Osteocyte (in vitro differentiated cells): ENCODE results near the gene SNX11. TPM values are rescaled to one million over a fixed set of nuclear protein-coding genes. Genes with fewer than 3 reads are reported as not detected.

Experiments used
- DNase-seq: peaks from one replicate; pipeline ENCODE4 v3.0.0; 2021; ENCODE audit warnings: mixed read lengths; ENCODE audit not compliant: unreplicated experiment; ENCODE audit errors: extremely low spot score
- H3K27ac Mint-ChIP-seq: one replicate; pipeline ENCODE4 v1.8.0; 2021; ENCODE audit warnings: mild to moderate bottlenecking, mixed read lengths; ENCODE audit not compliant: unreplicated experiment
- H3K27me3 Mint-ChIP-seq: one replicate; pipeline ENCODE4 v1.8.0; 2021; ENCODE audit warnings: mixed read lengths; ENCODE audit not compliant: unreplicated experiment
- H3K36me3 Mint-ChIP-seq: one replicate; pipeline ENCODE4 v1.8.0; 2021; ENCODE audit warnings: mixed read lengths; ENCODE audit not compliant: unreplicated experiment
- H3K4me1 Mint-ChIP-seq: one replicate; pipeline ENCODE4 v1.8.0; 2021; ENCODE audit warnings: mixed read lengths; ENCODE audit not compliant: unreplicated experiment
- H3K4me3 Mint-ChIP-seq: one replicate; pipeline ENCODE4 v1.8.0; 2021; ENCODE audit warnings: mild to moderate bottlenecking, moderate library complexity, mixed read lengths; ENCODE audit not compliant: unreplicated experiment
- H3K9me3 Mint-ChIP-seq: one replicate; pipeline ENCODE4 v1.8.0; 2021; ENCODE audit warnings: mixed read lengths; ENCODE audit not compliant: unreplicated experiment
- total RNA-seq: library from RNA; stranded (reverse); gene quantifications from 2 replicates; pipeline ENCODE4 v1.2.1, GENCODE V29; 2021
- TF ChIP-seq, protein P1 (sequence below): fragments of 200-600 bp; sonication (generic); IDR thresholded peaks from 2 replicates; pipeline ENCODE4 v1.5.0; 2021; ENCODE audit warnings: antibody characterized with exemption, mild to moderate bottlenecking, moderate library complexity

SNX11 gene
- total RNA-seq, 1 donor from 2014 or later = 18.3 TPM

DNA sequence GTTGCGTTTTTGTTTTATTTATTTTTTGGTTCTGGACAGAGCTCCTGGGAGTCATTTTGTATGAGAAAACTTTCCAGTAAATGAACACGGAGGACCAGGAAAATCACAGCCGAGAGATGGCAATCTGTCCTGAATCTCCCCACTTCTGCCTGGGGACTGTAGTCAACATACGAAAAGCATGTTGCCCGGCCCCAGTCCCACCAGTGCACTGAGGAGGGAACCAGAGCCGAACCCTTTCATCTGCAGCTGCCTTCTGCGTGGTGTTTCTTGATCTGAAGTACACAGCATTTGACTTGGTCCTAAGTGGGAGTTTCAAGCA lies 18.9 kb downstream of the SNX11 start:
- Mint-ChIP-seq H3K27ac (no peak overlapping the region), H3K4me3 (no peak overlapping the region), H3K36me3 (peaks cover 25% of the 10 kb centered on the region), H3K27me3 (peaks cover 5% of the 10 kb centered on the region), H3K9me3 (no peaks in the 10 kb centered on the region), H3K4me1 (peaks cover 3% of the 10 kb centered on the region)
- TF ChIP-seq, protein P1, sequence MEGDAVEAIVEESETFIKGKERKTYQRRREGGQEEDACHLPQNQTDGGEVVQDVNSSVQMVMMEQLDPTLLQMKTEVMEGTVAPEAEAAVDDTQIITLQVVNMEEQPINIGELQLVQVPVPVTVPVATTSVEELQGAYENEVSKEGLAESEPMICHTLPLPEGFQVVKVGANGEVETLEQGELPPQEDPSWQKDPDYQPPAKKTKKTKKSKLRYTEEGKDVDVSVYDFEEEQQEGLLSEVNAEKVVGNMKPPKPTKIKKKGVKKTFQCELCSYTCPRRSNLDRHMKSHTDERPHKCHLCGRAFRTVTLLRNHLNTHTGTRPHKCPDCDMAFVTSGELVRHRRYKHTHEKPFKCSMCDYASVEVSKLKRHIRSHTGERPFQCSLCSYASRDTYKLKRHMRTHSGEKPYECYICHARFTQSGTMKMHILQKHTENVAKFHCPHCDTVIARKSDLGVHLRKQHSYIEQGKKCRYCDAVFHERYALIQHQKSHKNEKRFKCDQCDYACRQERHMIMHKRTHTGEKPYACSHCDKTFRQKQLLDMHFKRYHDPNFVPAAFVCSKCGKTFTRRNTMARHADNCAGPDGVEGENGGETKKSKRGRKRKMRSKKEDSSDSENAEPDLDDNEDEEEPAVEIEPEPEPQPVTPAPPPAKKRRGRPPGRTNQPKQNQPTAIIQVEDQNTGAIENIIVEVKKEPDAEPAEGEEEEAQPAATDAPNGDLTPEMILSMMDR = no peak
- DNase-seq = no peak

DNA sequence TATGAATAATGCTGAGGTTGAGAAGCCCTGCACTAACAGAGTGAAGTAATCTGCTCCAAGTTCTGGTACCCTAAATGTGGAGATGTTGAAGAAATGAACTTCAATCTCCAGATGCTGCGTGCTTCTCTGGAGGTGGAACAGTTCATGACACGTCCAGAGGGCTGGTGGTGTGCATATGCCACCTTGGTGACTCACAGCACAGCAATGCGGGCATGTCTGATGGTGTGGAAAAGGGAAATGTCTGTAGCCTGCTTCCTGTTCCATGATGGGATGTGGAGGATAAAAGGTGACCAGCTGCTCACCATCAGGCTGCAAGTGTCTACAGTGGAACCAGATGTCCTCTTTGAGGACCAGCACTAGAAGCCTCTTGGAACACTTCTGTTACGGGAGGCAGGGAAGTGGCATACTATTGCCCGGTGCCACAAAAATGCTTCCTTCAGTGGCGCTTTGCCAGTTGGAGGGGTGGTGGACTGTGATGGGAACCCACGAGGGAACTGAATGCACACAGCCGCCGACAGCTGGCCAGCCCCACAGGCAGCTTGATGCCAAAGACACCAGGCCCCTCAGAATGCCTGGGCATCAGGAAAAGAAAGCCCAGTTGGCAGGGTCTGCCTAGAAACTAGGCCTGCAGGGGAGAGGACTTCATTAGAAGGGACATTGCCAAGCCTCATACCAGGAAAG lies 19.9 kb downstream of the SNX11 start:
- TF ChIP-seq, protein P1 = no peak
- H3K4me3 Mint-ChIP-seq = no peak overlapping the region
- DNase-seq = no peak
- peaks cover 5% of the 10 kb centered on the region for H3K27me3 Mint-ChIP-seq
- H3K36me3 Mint-ChIP-seq = peaks cover 22% of the 10 kb centered on the region
- peaks cover 3% of the 10 kb centered on the region for H3K4me1 Mint-ChIP-seq
- H3K9me3 Mint-ChIP-seq = no peaks in the 10 kb centered on the region
- H3K27ac Mint-ChIP-seq = no peak overlapping the region

DNA sequence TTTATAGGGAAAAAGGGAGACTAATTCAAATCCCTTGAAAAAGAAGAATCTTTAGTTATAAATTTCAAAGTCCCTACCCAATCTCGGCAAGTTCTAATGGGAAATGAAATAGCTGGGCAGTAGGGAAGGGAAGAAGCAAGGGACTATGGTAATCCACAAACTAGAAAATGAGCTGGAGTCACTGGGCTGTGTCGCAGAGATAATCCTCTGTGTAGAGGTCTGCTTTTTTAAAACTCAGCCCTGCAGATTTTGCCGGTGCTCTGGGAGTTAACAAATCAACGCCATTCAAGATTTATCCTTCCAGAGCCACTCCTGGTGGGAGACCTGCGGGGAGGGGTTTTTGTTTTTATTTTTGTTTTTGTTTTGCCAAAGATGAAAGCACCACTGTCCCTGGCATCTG lies 20.8 kb downstream of the SNX11 start:
- Mint-ChIP-seq H3K9me3 (no peaks in the 10 kb centered on the region), H3K27me3 (peaks cover 7% of the 10 kb centered on the region), H3K36me3 (peaks cover 16% of the 10 kb centered on the region), H3K4me1 (peaks cover 3% of the 10 kb centered on the region), H3K4me3 (no peak overlapping the region), H3K27ac (no peak overlapping the region)
- TF ChIP-seq, protein P1 = no peak
- DNase-seq = no peak

DNA sequence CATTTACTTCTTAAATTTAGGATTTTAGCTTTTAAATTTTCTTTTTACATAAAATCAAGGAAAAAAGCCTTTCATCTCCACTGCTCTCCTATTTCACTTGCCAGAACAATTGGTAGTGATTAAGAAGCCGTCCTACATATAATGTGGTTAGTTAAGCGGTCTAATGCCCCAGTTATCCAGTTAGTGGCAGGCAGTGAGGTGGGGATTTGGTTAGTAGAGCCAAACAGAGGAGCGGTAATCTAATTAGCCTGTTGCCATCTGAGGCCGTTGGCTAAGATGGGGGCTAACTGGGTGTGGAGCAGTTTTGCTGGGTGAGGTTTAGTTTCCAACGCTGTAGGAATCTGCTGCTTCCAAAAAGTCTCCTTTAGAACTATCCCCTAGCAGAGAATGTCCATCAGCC lies 22.4 kb downstream of the SNX11 start:
- DNase-seq = no peak
- peaks cover 12% of the 10 kb centered on the region for H3K36me3 Mint-ChIP-seq
- no peaks in the 10 kb centered on the region for H3K9me3 Mint-ChIP-seq
- TF ChIP-seq, protein P1 = no peak
- H3K27ac Mint-ChIP-seq = no peak overlapping the region
- H3K27me3 Mint-ChIP-seq = peaks cover 13% of the 10 kb centered on the region
- H3K4me3 Mint-ChIP-seq = no peak overlapping the region
- peaks cover 3% of the 10 kb centered on the region for H3K4me1 Mint-ChIP-seq

DNA sequence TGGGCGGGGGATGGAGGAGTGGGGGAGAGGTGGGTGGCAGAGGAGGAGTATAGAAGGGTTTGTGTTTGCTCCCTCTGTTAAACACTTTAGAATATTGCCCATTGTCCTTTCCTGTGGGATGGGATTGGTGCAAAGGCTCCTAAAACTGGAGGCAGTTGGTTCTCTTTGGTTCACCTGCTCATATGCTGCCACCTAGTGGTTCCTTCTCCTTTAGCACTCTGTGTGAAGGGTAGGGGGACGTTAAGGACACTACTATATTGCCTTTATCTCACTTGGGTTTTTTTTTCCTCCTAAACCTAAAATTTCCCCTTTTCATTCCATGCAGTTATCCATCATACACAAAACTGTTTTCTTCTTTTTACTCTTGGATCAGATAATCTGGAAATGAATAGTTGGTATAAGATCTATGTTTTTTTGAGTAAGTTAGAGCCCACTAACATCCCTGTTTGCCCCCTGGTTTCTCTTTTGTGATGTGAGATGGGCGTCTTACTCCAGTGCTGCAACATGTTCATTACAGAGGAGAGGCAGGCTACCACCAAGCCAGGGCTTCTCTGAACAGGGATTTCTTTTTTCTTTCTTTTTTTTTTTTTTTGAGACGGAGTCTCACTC lies 23.8 kb downstream of the SNX11 start:
- H3K4me3 Mint-ChIP-seq = no peak overlapping the region
- H3K27ac Mint-ChIP-seq = no peak overlapping the region
- peaks cover 7% of the 10 kb centered on the region for H3K36me3 Mint-ChIP-seq
- H3K9me3 Mint-ChIP-seq = no peaks in the 10 kb centered on the region
- peaks cover 3% of the 10 kb centered on the region for H3K4me1 Mint-ChIP-seq
- peaks cover 13% of the 10 kb centered on the region for H3K27me3 Mint-ChIP-seq
- TF ChIP-seq, protein P1 = peak; percentile 92
- DNase-seq = no peak
